ENCODE data around the gene ADRA2C. TPM values are rescaled to one million over a fixed set of nuclear protein-coding genes. Genes with fewer than 3 reads are reported as not detected.

Gene ADRA2C
- total RNA-seq, 4 donors from 2014 or later: 0.61 to 4.6 (median 3.6) TPM

DNA sequence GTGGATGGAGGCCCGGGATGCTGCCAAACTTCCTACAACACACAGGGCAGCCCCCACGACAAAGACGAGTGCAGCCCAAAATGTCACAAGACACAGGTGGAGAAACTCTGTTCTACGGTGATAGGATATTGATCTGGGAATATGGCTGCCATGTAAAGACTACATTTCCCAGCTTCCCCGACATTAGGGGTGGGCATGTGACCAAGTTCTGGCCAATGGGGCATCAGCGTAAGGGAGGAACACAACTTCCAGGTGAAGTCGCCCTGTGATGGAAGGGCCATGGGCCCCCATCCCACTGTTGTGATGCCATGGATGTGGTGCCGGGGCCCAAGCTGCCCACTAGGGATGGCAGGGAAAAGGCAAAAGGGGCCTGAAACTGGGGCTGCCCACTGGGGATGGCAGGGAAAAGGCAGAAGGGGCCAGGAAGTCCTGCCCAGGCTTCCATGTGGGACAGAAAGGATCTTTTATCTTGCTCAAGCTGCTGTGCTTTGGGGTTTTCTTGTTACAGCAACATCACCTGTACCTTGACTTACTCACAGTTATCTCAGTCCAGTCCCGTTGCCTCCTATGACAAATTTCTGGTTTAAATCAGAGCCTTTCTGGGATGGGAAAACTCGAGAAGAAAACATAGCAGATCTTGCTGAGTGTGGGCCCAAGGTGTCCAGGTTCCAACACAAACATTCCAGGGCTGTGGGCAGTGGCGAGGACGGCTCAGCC is 9.7 kb upstream of the ADRA2C start:
- Histone ChIP-seq H3K27me3 (peaks cover 0 to 64% (median 0%) of the 10 kb centered on the region in 4 donors), H3K4me1 (peaks cover 0 to 9% (median 0%) of the 10 kb centered on the region in 3 donors), H3K9me3 (no peaks in the 10 kb centered on the region), H3K4me3 (no peak overlapping the region), H3K36me3 (no peaks in the 10 kb centered on the region), H3K27ac (no peak overlapping the region)
- intact Hi-C loops (cut with DNase I): no loop called here
- TF ChIP-seq POLR2A (IDR thresholded peaks at IDR 0.05): no peak
- TF ChIP-seq, protein P1, sequence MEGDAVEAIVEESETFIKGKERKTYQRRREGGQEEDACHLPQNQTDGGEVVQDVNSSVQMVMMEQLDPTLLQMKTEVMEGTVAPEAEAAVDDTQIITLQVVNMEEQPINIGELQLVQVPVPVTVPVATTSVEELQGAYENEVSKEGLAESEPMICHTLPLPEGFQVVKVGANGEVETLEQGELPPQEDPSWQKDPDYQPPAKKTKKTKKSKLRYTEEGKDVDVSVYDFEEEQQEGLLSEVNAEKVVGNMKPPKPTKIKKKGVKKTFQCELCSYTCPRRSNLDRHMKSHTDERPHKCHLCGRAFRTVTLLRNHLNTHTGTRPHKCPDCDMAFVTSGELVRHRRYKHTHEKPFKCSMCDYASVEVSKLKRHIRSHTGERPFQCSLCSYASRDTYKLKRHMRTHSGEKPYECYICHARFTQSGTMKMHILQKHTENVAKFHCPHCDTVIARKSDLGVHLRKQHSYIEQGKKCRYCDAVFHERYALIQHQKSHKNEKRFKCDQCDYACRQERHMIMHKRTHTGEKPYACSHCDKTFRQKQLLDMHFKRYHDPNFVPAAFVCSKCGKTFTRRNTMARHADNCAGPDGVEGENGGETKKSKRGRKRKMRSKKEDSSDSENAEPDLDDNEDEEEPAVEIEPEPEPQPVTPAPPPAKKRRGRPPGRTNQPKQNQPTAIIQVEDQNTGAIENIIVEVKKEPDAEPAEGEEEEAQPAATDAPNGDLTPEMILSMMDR (IDR thresholded peaks at IDR 0.05): no peak
- 77 to 91% methylated on average over 7 to 10 of the region's 12 CpGs for WGBS, 2 donors
- DNase-seq: no peak

DNA sequence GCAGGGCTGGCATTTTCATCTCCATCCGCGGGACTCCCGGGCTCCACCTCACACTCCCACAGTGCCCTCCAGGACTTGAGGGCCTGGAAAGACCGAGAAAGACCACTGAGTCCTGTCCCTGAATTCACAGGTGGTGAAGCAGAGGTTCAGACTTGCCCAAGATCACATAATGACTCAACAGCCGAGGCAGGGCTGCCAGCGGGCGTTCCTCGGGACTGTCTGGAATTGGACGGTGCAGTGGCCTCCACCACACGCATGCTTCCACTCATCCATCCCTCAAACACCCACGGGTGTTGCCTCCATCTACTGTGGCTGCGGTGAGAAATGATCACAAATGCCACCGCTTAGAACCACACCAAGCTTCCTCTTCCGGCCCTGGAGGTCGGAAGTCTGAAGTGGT is 6.9 kb upstream of the ADRA2C start:
- intact Hi-C loops (cut with DNase I): no loop called here
- Histone ChIP-seq H3K4me3 (no peak overlapping the region), H3K9me3 (no peaks in the 10 kb centered on the region), H3K36me3 (no peaks in the 10 kb centered on the region), H3K27ac (no peak overlapping the region), H3K27me3 (peaks cover 0 to 54% (median 0%) of the 10 kb centered on the region in 4 donors), H3K4me1 (peaks cover 0 to 9% (median 0%) of the 10 kb centered on the region in 3 donors)
- DNase-seq: no peak
- TF ChIP-seq, protein P1 (IDR thresholded peaks at IDR 0.05): no peak
- TF ChIP-seq POLR2A (IDR thresholded peaks at IDR 0.05): no peak
- 50 to 56% methylated on average over 11 to 13 of the region's 15 CpGs for WGBS, 2 donors

DNA sequence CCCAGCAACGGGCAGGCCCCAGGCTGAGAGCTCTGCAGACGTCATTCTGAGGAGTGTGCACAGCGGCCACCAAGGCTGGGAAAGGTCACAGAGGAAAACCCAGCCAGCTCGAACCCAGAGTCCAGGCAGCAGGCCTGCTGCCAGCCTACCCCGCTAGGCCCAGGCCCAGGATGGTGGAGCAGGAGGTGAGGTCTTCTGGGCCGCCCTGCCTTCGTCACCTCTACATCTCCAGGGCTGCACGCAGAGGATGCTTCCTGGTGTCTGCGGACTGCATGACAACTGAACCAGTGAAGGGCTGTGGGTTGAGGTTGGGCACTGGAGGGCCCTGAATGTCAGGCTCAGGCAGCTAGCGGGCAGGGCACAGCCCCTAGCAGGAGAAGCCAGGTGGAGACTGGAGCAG is 5.8 kb upstream of the ADRA2C start:
- intact Hi-C loops (cut with DNase I): no loop called here
- H3K27me3 ChIP-seq: peaks cover 0 to 54% (median 0%) of the 10 kb centered on the region in 4 donors
- no peak overlapping the region for H3K4me3 ChIP-seq
- TF ChIP-seq, protein P1 (IDR thresholded peaks at IDR 0.05): no peak
- TF ChIP-seq POLR2A (IDR thresholded peaks at IDR 0.05): no peak
- 60 to 86% methylated on average over 1 to 8 of the region's 10 CpGs for WGBS, 2 donors
- no peak for DNase-seq
- no peaks in the 10 kb centered on the region for H3K9me3 ChIP-seq
- H3K27ac ChIP-seq: no peak overlapping the region
- no peaks in the 10 kb centered on the region for H3K36me3 ChIP-seq
- peaks cover 0 to 17% (median 0%) of the 10 kb centered on the region in 3 donors for H3K4me1 ChIP-seq

DNA sequence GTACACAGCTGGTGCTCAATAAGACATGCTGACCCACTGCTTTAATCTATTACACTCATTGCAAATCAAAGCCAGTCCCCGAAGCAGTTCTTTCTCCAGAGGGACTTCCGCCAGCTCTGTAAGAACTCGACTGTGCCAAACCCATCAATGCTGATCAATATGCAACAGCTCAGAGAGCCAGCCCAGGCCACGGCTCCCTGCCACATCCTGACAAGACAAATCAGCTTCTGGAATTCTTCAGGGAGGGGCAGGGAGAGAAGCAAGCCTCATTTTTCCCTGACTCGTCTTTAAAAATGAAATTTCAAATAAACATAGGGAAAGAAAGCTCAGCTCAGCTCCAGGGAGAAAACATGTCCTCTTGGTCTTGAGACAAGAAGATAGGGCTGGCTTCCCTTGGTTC is 5.3 kb upstream of the ADRA2C start:
- H3K27ac ChIP-seq: no peak overlapping the region
- intact Hi-C loops (cut with DNase I): no loop called here
- no peak for DNase-seq
- WGBS, 2 donors: 0 to 31% methylated on average over 1 to 5 of the region's 5 CpGs
- no peaks in the 10 kb centered on the region for H3K36me3 ChIP-seq
- H3K4me3 ChIP-seq: no peak overlapping the region
- H3K9me3 ChIP-seq: no peaks in the 10 kb centered on the region
- peaks cover 0 to 19% (median 0%) of the 10 kb centered on the region in 3 donors for H3K4me1 ChIP-seq
- H3K27me3 ChIP-seq: peaks cover 0 to 55% (median 0%) of the 10 kb centered on the region in 4 donors
- TF ChIP-seq, protein P1 (IDR thresholded peaks at IDR 0.05): no peak
- no peak for TF ChIP-seq POLR2A (IDR thresholded peaks at IDR 0.05)

DNA sequence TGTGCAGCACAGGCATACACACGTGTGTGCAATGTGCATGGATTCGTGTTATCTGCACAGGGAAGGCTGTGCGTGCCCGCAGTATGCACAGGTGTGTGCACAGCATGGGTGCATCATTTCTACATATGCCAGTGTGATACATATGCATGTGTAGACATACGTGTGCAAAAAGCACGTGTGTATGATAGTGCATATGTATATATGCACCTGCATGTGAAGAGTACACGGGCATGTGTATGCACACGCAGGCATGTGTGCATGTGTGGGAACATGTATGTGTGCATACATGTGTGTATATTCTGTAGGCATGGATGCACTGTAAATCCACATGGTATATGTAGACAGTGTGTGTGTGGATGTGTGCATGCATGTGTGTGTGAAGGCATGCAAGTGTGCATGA is 3.9 kb upstream of the ADRA2C start:
- DNase-seq: no peak
- intact Hi-C loops (cut with DNase I): no loop called here
- Histone ChIP-seq H3K27me3 (peaks cover 0 to 55% (median 0%) of the 10 kb centered on the region in 4 donors), H3K36me3 (no peaks in the 10 kb centered on the region), H3K4me1 (peaks cover 0 to 27% (median 6%) of the 10 kb centered on the region in 3 donors), H3K4me3 (no peak overlapping the region), H3K9me3 (no peaks in the 10 kb centered on the region), H3K27ac (no peak overlapping the region)
- TF ChIP-seq, protein P1 (IDR thresholded peaks at IDR 0.05): no peak
- TF ChIP-seq POLR2A (IDR thresholded peaks at IDR 0.05): no peak
- WGBS, 2 donors: 71 to 83% methylated on average over 8 of the region's 8 CpGs
